Natural killer cell treated with Interleukin-12 subunit alpha and Interleukin-12 subunit beta and Interleukin-15 and Interleukin-18, amount 100 ng/mL, for 72 hours (primary cell): ENCODE results near the gene TTC24. TPM values are rescaled to one million over a fixed set of nuclear protein-coding genes. Genes with fewer than 3 reads are reported as not detected.
A peak's percentile ranks its signal among the peaks of the same experiment; 100 is the strongest.
"Not testable (repeated sequence)": the region's sequence is repeated elsewhere in the genome, so short reads cannot be mapped to it uniquely, and the experiment has no call there.

Experiments
- ATAC-seq, 2 donors: fragments of 150-1000 bp; cut with Tn5 transposase in 1 of 2; sonication (Bioruptor Pico), chemical (Tn5 transposase) in 1 of 2; 2 replicates each; pipeline ENCODE4 v1.10.0; 2021
- DNase-seq: peaks from one replicate; pipeline ENCODE4 v3.0.0; 2022; ENCODE audit warnings: low spot score
- H3K27ac Mint-ChIP-seq, 2 donors: 1 replicate in 1 of 2; 2 replicates in 1 of 2; pipeline ENCODE4 v1.8.0; 2022; ENCODE audit warnings: mixed read lengths in 2 of 2, mild to moderate bottlenecking in 1 of 2, moderate library complexity in 1 of 2
- H3K27me3 Mint-ChIP-seq, 2 donors: 1 replicate in 1 of 2; 2 replicates in 1 of 2; pipeline ENCODE4 v1.8.0; 2022; ENCODE audit warnings: mixed read lengths in 2 of 2
- H3K36me3 Mint-ChIP-seq: one replicate; pipeline ENCODE4 v1.8.0; 2022; ENCODE audit warnings: mixed read lengths
- H3K4me1 Mint-ChIP-seq, 2 donors: 1 replicate in 1 of 2; 2 replicates in 1 of 2; pipeline ENCODE4 v1.8.0; 2022; ENCODE audit warnings: low read depth in 2 of 2, mixed read lengths in 2 of 2, mild to moderate bottlenecking in 1 of 2
- H3K4me3 Mint-ChIP-seq: one replicate; pipeline ENCODE4 v1.8.0; 2022; ENCODE audit warnings: mixed read lengths
- H3K9me3 Mint-ChIP-seq: 2 replicates; pipeline ENCODE4 v1.8.0; 2022; ENCODE audit warnings: mixed read lengths
- total RNA-seq, 2 donors: library from RNA; stranded (reverse); gene quantifications; one replicate each; pipeline ENCODE4 v1.2.3, GENCODE V29; 2022

Gene TTC24
- total RNA-seq, 2 donors from 2014 or later = 1.8 to 2.2 TPM

DNA sequence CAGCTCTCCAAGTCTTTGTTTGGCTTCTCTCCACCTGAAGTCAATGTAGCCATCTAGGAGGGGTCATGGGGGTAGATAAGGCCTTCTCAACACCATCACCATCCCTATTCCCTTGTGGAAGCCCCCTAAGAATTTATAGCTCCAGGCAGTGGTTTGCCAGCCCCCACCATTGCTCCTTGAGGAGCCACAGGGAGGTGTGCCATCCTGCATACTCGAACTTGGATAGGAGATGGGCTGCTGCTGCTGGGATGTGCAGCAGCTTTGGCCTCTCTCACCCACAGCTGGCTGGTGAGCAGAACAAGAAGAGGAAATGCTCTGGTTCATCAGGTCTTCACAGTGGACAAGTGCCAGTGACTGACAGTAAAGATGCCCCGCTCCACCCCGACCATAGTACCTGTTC, 16.9 kb downstream of the TTC24 start:
- Mint-ChIP-seq H3K4me3 (no peak overlapping the region), H3K9me3 (no peaks in the 10 kb centered on the region), H3K27ac (peak overlapping the region in 1 of 2 donors; percentile 2), H3K27me3 (no peaks in the 10 kb centered on the region), H3K36me3 (peaks cover 18% of the 10 kb centered on the region), H3K4me1 (peaks cover 21 to 27% of the 10 kb centered on the region in 2 donors)
- DNase-seq (no peak), ATAC-seq (no peak)

DNA sequence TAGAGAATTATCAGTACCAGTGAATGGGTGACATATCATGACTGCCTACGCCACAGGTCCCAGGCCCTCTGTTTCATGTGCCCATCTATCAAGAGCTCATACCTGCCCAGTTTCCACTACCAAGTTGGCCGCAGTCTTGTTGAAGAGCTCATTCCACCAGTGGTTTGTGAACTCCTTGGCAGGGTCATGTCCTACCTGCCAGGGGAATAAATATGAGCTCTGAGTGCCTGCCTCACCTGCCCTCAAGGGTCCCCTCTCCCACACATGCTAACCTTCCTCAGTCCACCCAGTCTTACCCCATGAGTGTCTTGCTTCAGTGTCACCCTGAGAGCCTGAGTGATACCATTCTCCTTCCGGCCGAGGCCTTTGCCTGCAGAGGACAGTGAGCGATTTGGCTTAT, 18.6 kb downstream of the TTC24 start:
- peak overlapping the region; percentile 22 to 40 for H3K27ac Mint-ChIP-seq
- H3K27me3 Mint-ChIP-seq = no peaks in the 10 kb centered on the region
- H3K36me3 Mint-ChIP-seq = peaks cover 18% of the 10 kb centered on the region
- H3K4me3 Mint-ChIP-seq = no peak overlapping the region
- no peaks in the 10 kb centered on the region for H3K9me3 Mint-ChIP-seq
- H3K4me1 Mint-ChIP-seq = peaks cover 26 to 27% of the 10 kb centered on the region in 2 donors
- ATAC-seq (no peak), DNase-seq (no peak)

DNA sequence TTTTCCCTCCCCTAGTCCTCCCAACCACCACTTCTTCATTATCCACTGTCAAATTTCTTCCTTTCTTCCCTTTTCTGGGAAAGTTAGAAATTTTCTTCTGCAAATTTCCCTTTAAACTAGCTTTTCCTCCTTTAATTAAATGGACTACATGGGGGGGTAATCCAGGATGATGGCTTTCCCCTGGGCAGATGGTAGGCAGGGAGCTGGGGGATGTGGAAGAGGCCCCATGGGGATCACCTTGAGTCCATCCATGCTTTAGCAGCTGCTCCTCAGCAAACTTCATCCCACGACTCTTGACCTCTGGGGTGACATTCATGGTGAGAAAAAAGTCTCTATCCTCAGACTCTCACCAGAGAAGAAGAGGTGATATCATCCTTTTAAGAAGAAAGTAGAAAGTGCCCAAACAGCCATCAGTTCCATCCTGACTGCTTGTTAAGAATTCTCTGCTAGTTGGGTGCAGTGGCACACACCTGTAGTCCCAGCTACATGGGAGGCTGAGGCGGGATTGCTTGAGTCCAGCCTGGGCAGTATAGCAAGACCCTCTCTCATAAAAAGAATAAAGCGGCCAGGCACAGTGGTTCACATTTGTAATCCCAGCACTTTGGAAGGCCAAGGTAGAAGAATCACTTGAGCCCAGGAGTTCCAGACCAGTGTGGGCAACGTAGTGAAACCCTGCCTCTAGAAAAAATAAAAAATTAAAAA, 19.4 kb downstream of the TTC24 start:
- ATAC-seq (no peak), DNase-seq (no peak)
- peaks cover 18% of the 10 kb centered on the region for H3K36me3 Mint-ChIP-seq
- H3K9me3 Mint-ChIP-seq = no peaks in the 10 kb centered on the region
- H3K4me3 Mint-ChIP-seq = no peak overlapping the region
- peaks cover 26 to 27% of the 10 kb centered on the region in 2 donors for H3K4me1 Mint-ChIP-seq
- H3K27me3 Mint-ChIP-seq = no peaks in the 10 kb centered on the region
- peak overlapping the region; percentile 22 to 40 for H3K27ac Mint-ChIP-seq

DNA sequence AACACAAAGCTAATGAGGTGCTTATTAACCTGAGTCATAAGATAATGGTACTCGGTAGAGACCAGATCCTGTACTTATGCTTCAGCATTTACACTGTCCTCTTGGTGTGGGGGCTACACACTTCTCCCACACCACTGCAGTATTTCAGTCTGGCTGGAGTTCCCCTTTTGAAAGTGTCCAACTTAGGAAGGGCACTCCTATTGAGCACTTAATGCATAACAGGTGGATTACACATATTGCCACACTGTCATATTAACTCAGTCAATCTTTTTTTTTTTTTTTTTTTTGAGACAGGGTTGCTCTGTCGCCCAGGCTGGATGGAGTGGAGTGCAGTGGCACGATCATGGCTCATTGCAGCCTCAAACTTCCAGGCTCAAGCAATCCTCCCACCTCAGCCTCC, 20.3 kb downstream of the TTC24 start:
- peak in 1 of 2 donors; percentile 63 for ATAC-seq
- Mint-ChIP-seq H3K27me3 (no peaks in the 10 kb centered on the region), H3K9me3 (no peaks in the 10 kb centered on the region), H3K4me1 (peaks cover 26 to 27% of the 10 kb centered on the region in 2 donors), H3K4me3 (peak overlapping the region; percentile 95), H3K27ac (peak overlapping the region in 1 of 2 donors; percentile 87), H3K36me3 (peaks cover 17% of the 10 kb centered on the region)
- DNase-seq = no peak

DNA sequence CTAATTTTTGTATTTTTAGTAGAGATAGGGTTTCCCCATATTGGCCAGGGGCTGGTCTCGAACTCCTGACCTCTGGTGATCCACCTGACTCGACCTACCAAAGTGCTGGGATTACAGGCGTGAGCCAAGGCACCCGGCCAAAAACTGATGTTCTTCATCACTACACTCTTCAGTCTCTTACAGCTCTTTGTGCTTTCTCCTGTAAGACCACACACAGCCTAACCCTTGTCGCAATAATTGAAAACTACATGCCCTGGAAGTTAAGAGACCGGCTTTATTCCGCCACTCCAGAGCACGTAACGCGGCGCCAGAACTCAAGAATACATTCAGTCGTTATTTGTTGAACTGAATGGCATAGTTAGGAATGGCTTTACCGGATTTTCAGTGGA, 21.2 kb downstream of the TTC24 start:
- no peak for DNase-seq
- Mint-ChIP-seq H3K4me1 (peaks cover 18% of the 10 kb centered on the region in 2 donors), H3K36me3 (peaks cover 8% of the 10 kb centered on the region), H3K9me3 (no peaks in the 10 kb centered on the region), H3K27me3 (no peaks in the 10 kb centered on the region), H3K4me3 (peak overlapping the region; percentile 95), H3K27ac (peak overlapping the region; percentile 87 to 92)
- peak in 1 of 2 donors; percentile 10 for ATAC-seq

DNA sequence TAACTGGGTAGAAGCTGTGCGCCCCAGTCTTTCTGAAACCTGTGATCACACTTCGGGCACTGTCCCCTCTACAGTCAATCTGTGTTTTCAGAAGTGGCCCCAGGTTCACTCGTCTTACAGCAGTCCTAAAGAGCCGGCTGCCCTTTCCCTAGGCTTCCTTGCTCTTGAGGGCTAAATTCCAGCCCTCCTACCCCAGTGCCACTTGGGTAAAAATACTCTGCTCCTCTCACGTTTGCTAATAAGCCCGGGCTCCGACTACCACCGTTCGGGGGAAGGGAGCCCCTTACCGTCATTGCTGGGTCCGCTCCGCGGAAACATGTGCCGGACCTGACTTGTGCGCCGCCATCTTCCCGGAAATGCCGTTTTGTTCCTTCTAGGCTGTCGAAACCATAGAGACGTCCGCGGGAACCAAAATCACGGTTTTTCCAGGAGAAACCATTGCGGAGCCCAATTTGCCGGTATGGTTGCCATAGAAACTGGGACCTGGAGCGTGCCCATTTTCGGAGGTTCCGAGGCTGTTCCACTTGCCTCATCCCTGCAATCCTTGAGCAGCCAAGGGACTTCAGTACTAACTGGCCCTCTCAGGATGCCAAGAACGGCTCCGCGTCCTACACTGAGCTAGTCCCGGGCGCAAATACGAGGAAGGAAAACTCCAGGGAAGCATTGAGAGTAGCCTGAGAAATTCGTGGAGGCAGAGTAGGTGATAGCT, 21.8 kb downstream of the TTC24 start, which contains the start of gene GPATCH4:
GPATCH4 (minus strand) TSS at position 358 of the 709 bp plus-strand sequence.
- Mint-ChIP-seq H3K36me3 (peaks cover 8% of the 10 kb centered on the region), H3K27me3 (no peaks in the 10 kb centered on the region), H3K4me1 (peaks cover 18% of the 10 kb centered on the region in 2 donors), H3K27ac (peak within 1 kb of the TSS; percentile 87 to 92), H3K9me3 (no peaks in the 10 kb centered on the region), H3K4me3 (peak within 1 kb of the TSS; percentile 95)
- ATAC-seq = peak; percentile 87 to 88
- peak; percentile 83 for DNase-seq

DNA sequence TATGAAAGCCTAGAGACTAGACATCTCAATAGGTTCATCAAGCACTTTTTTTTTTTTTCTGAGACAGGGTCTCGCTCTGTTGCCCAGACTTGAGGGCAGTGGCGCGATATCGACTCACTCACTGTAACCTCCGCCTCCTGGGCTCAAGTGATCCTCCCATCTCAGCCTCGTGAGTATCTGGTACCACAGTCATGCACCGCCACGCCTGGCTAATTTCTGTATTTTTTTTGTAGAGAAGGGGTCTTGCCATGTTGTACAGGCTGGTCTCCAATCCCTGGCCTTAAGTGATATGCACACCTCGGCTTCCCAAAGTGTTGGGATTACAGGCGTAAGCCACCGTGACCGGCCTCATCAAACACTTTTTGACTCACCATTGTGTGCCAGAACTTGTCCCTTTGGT, 22.4 kb downstream of the TTC24 start:
- H3K27me3 Mint-ChIP-seq = no peaks in the 10 kb centered on the region
- peak overlapping the region; percentile 87 to 92 for H3K27ac Mint-ChIP-seq
- peak overlapping the region; percentile 95 for H3K4me3 Mint-ChIP-seq
- no peaks in the 10 kb centered on the region for H3K9me3 Mint-ChIP-seq
- peaks cover 16 to 18% of the 10 kb centered on the region in 2 donors for H3K4me1 Mint-ChIP-seq
- H3K36me3 Mint-ChIP-seq = peaks cover 4% of the 10 kb centered on the region
- no peak for ATAC-seq
- DNase-seq = no peak

DNA sequence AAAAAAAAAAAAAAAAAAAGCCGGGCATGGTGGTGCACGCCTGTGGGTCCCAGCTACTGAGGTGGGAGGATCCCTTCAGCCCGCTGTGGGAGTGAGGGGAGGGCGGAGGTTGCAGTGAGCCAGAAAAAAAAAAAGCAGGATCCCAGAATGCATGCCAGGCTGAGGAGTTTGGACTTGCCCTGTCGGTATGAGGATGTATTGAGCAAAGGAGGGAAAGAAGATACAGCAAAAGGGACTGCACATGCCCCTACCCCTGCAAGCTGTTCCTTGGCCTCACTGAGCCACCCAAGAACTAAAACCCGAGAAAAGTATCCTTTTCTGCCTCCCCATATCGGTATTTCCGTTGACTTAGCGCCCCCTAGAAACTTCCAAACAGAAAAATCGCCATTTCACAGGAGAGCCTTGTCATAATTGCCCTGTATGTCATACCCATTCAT, 23.1 kb downstream of the TTC24 start:
- Mint-ChIP-seq H3K27me3 (no peaks in the 10 kb centered on the region), H3K4me3 (peak overlapping the region; percentile 42), H3K27ac (no peak overlapping the region), H3K36me3 (no peaks in the 10 kb centered on the region), H3K4me1 (peaks cover 16 to 18% of the 10 kb centered on the region in 2 donors), H3K9me3 (no peaks in the 10 kb centered on the region)
- DNase-seq (no peak), ATAC-seq (no peak)

DNA sequence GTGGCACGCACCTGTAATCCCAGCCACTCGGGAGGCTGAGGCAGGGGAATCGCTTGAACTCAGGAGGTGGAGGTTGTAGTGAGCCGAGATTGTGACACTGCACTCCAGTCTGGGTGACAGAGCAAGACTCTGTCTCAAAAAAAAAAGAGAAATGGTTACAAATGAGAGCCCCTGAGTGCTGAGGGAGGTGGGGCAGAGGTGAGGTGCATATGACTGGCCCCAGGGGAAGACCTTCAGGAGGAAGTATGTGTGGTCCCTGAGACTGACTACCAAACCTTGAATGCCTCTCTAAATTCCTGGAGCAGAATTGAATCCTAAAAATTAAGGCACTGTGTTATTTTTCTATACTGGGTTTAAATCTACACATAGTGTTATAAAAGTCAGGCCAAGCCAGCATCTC, 27.8 kb downstream of the TTC24 start:
- H3K27me3 Mint-ChIP-seq, H3K4me1 Mint-ChIP-seq, H3K36me3 Mint-ChIP-seq, DNase-seq, H3K27ac Mint-ChIP-seq, H3K4me3 Mint-ChIP-seq, ATAC-seq, H3K9me3 Mint-ChIP-seq: not testable (repeated sequence)

DNA sequence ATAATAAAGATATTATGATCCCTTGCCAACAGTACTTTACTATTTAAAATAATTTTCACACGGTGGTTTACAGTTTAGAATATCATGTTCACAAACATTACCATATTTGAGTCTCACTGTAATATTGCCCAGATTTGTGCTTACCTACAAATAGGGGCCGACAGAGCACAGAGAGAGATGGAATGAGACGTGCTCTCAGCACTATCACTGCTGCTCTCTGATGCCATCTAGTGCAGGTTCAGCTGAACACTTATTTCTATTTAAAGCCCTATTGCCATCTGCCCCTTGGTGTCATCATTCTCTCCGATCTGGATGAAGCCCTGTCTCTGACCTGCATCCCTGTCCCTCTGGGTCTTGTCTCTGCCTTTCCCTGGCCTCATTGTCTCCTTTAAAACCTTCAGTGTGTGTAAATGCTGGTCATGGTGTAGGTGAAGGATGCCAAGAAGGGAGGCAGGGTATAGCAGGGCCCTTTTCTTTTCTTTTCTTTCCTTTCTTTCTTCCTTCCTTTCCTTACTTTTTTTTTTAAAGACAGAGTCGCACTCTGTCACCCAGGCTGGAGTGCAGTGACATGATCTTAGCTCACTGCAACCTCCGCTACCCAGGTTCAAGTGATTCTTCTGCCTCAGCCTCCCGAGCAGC, 28.6 kb downstream of the TTC24 start:
- peak; percentile 72 for DNase-seq
- no peaks in the 10 kb centered on the region for H3K36me3 Mint-ChIP-seq
- no peak overlapping the region for H3K4me3 Mint-ChIP-seq

DNA sequence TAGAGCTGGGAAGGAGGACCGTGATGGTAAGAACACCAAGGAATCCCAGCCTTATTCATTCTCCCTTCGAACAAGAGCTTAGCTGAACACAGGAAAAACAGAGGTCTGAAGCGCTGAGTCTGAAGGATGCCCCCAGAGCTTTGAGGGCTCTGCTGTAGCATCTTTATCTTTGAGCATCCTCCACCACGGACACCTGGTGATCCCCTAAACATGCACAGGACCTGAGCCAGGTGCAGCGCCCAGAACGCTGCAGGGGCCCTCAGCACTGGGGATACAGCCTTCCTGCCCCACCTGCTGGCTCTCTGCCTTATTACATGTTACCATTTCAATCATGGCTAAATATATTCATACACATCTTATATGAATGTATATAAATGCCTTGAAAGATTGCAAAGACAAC, 29.5 kb downstream of the TTC24 start:
- Mint-ChIP-seq H3K4me1 (peaks cover 6 to 8% of the 10 kb centered on the region in 2 donors), H3K9me3 (no peaks in the 10 kb centered on the region), H3K27me3 (peaks cover 5 to 11% of the 10 kb centered on the region in 2 donors), H3K4me3 (no peak overlapping the region), H3K27ac (no peak overlapping the region), H3K36me3 (no peaks in the 10 kb centered on the region)
- ATAC-seq (peak; percentile 52 to 75), DNase-seq (no peak)

More for the DNA sequence above, 28.6 kb downstream of the TTC24 start:
- no peaks in the 10 kb centered on the region for H3K9me3 Mint-ChIP-seq
- H3K27me3 Mint-ChIP-seq = peaks cover 5 to 11% of the 10 kb centered on the region in 2 donors
- peaks cover 6 to 8% of the 10 kb centered on the region in 2 donors for H3K4me1 Mint-ChIP-seq
- no peak overlapping the region for H3K27ac Mint-ChIP-seq
- ATAC-seq = peak; percentile 83 to 89

DNA sequence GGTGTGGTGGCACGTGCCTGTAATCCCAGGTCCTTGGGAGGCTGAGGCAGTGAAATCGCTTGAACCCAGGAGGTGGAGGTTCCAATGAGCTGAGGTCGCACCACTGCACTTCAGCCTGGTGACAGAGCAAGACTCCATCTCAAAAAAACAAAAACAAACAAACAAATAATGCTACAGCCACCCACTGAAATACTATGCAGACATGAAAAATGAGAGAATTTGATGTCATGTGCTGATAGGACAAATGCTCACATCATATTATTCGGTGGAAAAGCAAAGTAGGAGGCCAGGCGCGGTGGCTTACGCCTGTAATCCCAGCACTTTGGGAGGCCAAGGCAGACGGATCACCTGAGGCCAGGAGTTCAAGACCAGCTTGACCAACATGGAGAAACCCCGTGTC, 30.5 kb downstream of the TTC24 start:
- H3K27me3 Mint-ChIP-seq = peaks cover 5 to 11% of the 10 kb centered on the region in 2 donors
- H3K36me3 Mint-ChIP-seq, DNase-seq, ATAC-seq, H3K27ac Mint-ChIP-seq, H3K9me3 Mint-ChIP-seq, H3K4me3 Mint-ChIP-seq, H3K4me1 Mint-ChIP-seq: not testable (repeated sequence)

DNA sequence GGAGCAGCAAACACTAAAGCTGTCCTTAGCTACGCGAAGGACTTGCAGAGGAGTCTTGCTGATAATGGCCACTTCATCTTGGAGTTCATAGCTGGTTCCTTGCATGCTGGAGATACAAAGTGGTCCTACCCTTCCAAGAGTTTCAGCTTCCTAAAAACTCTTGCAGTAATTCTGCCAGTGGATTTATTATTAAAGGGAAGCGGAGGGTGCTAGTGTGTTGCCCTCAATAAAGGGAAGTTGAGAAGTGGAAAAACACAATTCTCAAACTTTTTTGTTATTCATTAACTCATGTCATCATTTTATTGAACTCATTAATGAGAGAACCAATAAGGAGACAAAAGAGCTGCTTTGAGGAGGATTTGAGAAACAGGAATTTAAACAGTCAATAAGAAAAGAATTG, 33.1 kb downstream of the TTC24 start:
- peaks cover 15 to 16% of the 10 kb centered on the region in 2 donors for H3K27me3 Mint-ChIP-seq
- peaks cover 6 to 8% of the 10 kb centered on the region in 2 donors for H3K4me1 Mint-ChIP-seq
- ATAC-seq = no peak
- no peaks in the 10 kb centered on the region for H3K36me3 Mint-ChIP-seq
- no peak overlapping the region for H3K27ac Mint-ChIP-seq
- DNase-seq = no peak
- H3K4me3 Mint-ChIP-seq = no peak overlapping the region
- no peaks in the 10 kb centered on the region for H3K9me3 Mint-ChIP-seq

DNA sequence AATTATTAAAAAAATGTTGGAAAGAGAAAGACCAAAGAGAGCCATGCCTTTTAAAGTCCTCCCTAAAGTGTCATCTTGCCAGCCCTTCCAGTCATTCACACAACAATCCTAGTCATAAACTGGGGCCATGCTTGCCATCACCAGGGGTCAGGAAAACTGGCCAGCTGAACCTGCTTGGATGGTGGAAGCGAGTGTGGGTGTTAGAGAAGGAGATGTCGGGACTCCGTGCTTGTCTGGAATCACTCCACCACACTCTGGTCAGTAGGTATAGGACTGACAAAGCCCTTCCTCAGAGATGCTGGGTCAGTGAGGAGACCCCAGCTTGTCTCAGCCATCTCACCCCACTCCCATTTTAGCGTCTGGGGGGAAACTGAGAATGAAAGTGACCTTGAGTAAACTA, 36.4 kb downstream of the TTC24 start:
- ATAC-seq (no peak), DNase-seq (no peak)
- H3K27me3 Mint-ChIP-seq = peaks cover 32 to 37% of the 10 kb centered on the region in 2 donors
- H3K9me3 Mint-ChIP-seq = no peaks in the 10 kb centered on the region
- H3K36me3 Mint-ChIP-seq = no peaks in the 10 kb centered on the region
- no peaks in the 10 kb centered on the region for H3K4me1 Mint-ChIP-seq
- H3K27ac Mint-ChIP-seq = no peak overlapping the region
- no peak overlapping the region for H3K4me3 Mint-ChIP-seq
